NCI-H1694 (cell line): ENCODE data around the gene CD58.

ENCODE experiments used
- DNase-seq: peaks from one replicate; lab custom pipeline; 2025; lab: John Stamatoyannopoulos, UW

CD58 gene

DNA sequence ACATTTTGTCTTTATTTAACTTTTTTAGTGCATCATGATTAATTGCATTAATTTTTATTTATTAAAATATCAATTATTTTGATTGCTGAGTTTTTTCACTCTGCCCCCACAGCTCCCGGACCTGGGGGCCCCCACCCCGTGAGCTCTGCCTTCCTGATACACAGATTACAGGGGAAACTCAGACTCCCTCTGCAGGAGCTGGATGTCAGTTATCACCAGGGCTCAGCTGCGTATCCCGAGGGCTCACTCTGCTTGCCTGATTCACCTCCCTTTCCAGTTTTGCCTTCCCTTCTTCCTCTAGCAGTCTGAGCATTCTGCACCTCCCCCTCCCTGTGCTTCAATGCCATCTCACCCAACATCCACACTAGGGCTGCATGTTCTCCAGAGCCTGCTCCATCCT is 99.6 kb downstream of the CD58 start:
- DNase-seq, result no peak

GRCh38 chr1:116470671-116471070 is 100.2 kb downstream of the CD58 start:
- no peak for DNase-seq

GRCh38 chr1:116466810-116467557 is 103.8 kb downstream of the CD58 start:
- DNase-seq, result no peak

- DNase-seq, result no peak
Observed at GRCh38 chr1:116465845-116466685, 104.8 kb downstream of the CD58 start.

- no peak for DNase-seq
Observed at GRCh38 chr1:116465477-116465844, 105.4 kb downstream of the CD58 start.
